SK-N-SH (cell line): Measurements from ENCODE around the gene CAPN5. TPM values are rescaled to one million over a fixed set of nuclear protein-coding genes. Genes with fewer than 3 reads are reported as not detected.

Experiments
- CTCF ChIA-PET: fragments of 300-600, 350-600 bp; formaldehyde crosslinking; extraction: SDS; loops from one replicate; lab custom pipeline; 2021; lab: Yijun Ruan, JAX
- POLR2A ChIA-PET: fragments of 350-600 bp; sonication (Branson Sonifier 250); formaldehyde crosslinking; extraction: SDS; loops from one replicate; lab custom pipeline; 2020; ENCODE audit warnings: antibody characterized with exemption, inconsistent platforms; lab: Yijun Ruan, JAX
- DNase-seq: peaks from one replicate; pipeline ENCODE4 v3.0.0; 2012
- H2AFZ ChIP-seq: fragments of 200-600 bp; sonication (generic); 2 replicates; pipeline ENCODE4 v1.8.1; 2016; ENCODE audit warnings: antibody characterized with exemption, mild to moderate bottlenecking, low read depth
- H3F3A ChIP-seq: fragments of 200-600 bp; sonication (generic); replicated peaks from 2 replicates; pipeline ENCODE3; 2016; ENCODE audit warnings: antibody characterized with exemption, mild to moderate bottlenecking; ENCODE audit not compliant: insufficient read depth
- H3K27ac ChIP-seq, 2 experiments: fragments of 200-500 bp in 1 of 2; fragments of 200-600 bp in 1 of 2; sonication (Bioruptor generic) in 1 of 2; sonication (generic), shearing (Covaris generic) in 1 of 2; 2 replicates each; pipeline versions ENCODE4 v1.5.1 to v1.6.1; 2014 to 2016; ENCODE audit warnings: low read depth in 2 of 2, inconsistent platforms in 1 of 2, low read length in 1 of 2, mild to moderate bottlenecking in 1 of 2, mixed read lengths in 1 of 2
- H3K27me3 ChIP-seq: fragments of 200-600 bp; sonication (generic), shearing (Covaris generic); 2 replicates; pipeline ENCODE4 v1.6.1; 2016; ENCODE audit warnings: mixed run types; ENCODE audit not compliant: insufficient read depth
- H3K36me3 ChIP-seq, 2 experiments: fragments of 200-500 bp in 1 of 2; fragments of 200-600 bp in 1 of 2; sonication (Bioruptor generic) in 1 of 2; sonication (generic) in 1 of 2; replicated peaks in 1 of 2; 2 replicates each; pipeline versions ENCODE3 to v1.5.1; 2014 to 2016; ENCODE audit warnings: low read length in 1 of 2, mild to moderate bottlenecking in 1 of 2; ENCODE audit not compliant: insufficient read depth in 2 of 2, control insufficient read depth in 1 of 2
- H3K4me1 ChIP-seq, 2 experiments: fragments of 200-500 bp in 1 of 2; fragments of 200-600 bp in 1 of 2; sonication (Bioruptor generic) in 1 of 2; sonication (generic), shearing (Covaris generic) in 1 of 2; 2 replicates each; pipeline versions ENCODE4 v1.5.1 to v1.6.1; 2014 to 2016; ENCODE audit warnings: low read depth in 1 of 2, low read length in 1 of 2, mixed run types in 1 of 2; ENCODE audit not compliant: insufficient read depth in 2 of 2, control insufficient read depth in 1 of 2
- H3K4me2 ChIP-seq: fragments of 200-600 bp; sonication (generic), shearing (Covaris generic); 2 replicates; pipeline ENCODE4 v1.6.1; 2017; ENCODE audit warnings: mixed run types
- H3K4me3 ChIP-seq, 2 experiments: fragments of 200-500 bp in 1 of 2; fragments of 200-600 bp in 1 of 2; sonication (Bioruptor generic) in 1 of 2; sonication (generic), shearing (Covaris generic) in 1 of 2; 2 replicates each; pipeline versions ENCODE4 v1.5.1 to v1.8.1; 2014 to 2016; ENCODE audit warnings: low read depth in 2 of 2, inconsistent platforms in 1 of 2, low read length in 1 of 2, mild to moderate bottlenecking in 1 of 2, mixed read lengths in 1 of 2, moderate library complexity in 1 of 2
- H3K79me2 ChIP-seq: fragments of 200-600 bp; sonication (generic); 2 replicates; pipeline ENCODE4 v1.8.1; 2017; ENCODE audit warnings: mild to moderate bottlenecking; ENCODE audit not compliant: insufficient read depth
- H3K9ac ChIP-seq: fragments of 200-600 bp; sonication (generic); 2 replicates; pipeline ENCODE4 v1.6.1; 2017; ENCODE audit warnings: mixed run types
- H3K9me2 ChIP-seq: fragments of 200-600 bp; sonication (generic); 2 replicates; pipeline ENCODE4 v1.6.1; 2017; ENCODE audit warnings: mixed run types
- H3K9me3 ChIP-seq: fragments of 200-600 bp; sonication (generic); 2 replicates; pipeline ENCODE4 v1.6.1; 2017; ENCODE audit warnings: mixed run types, mild to moderate bottlenecking, moderate library complexity
- H4K20me1 ChIP-seq: fragments of 200-600 bp; sonication (generic); 2 replicates; pipeline ENCODE4 v1.6.1; 2017; ENCODE audit warnings: mild to moderate bottlenecking, mixed run types; ENCODE audit not compliant: insufficient read depth
- CHD2 ChIP-seq: fragments of 150-350 bp; IDR thresholded peaks from 2 replicates; pipeline ENCODE4 v1.6.1; 2018; ENCODE audit warnings: low read length; ENCODE audit not compliant: partially characterized antibody
- EP300 ChIP-seq, 2 experiments: IDR thresholded peaks; 2 replicates each; pipeline versions ENCODE4 v1.4.0 to v1.6.1; 2012; ENCODE audit warnings: borderline replicate concordance in 1 of 2, low read depth in 1 of 2, low read length in 1 of 2
- EZH2phosphoT487 ChIP-seq: fragments of 200-600 bp; sonication (generic); IDR thresholded peaks from 2 replicates; pipeline ENCODE4 v1.6.1; 2017; ENCODE audit warnings: low read depth, mixed run types, mild to moderate bottlenecking, antibody characterized with exemption, moderate library complexity, borderline replicate concordance
- FOSL2 ChIP-seq: IDR thresholded peaks from 2 replicates; pipeline ENCODE4 v1.4.0; 2012; ENCODE audit warnings: low read depth, mild to moderate bottlenecking, moderate library complexity, borderline replicate concordance
- FOXJ3 ChIP-seq: sonication (generic); formaldehyde crosslinking; IDR thresholded peaks from 2 replicates; pipeline ENCODE4 v1.5.1; 2020; ENCODE audit warnings: mild to moderate bottlenecking, missing genetic modification reagents
- FOXM1 ChIP-seq: IDR thresholded peaks from 2 replicates; pipeline ENCODE4 v1.4.0; 2012; ENCODE audit warnings: low read depth, mild to moderate bottlenecking
- GABPA ChIP-seq: IDR thresholded peaks from 2 replicates; pipeline ENCODE4 v1.4.0; 2012; ENCODE audit warnings: low read depth, mild to moderate bottlenecking
- RAD21 ChIP-seq: IDR thresholded peaks from 2 replicates; pipeline ENCODE4 v1.6.1; 2012; ENCODE audit warnings: mild to moderate bottlenecking, low read length
- RCOR1 ChIP-seq: fragments of 150-350 bp; IDR thresholded peaks from 2 replicates; pipeline ENCODE4 v1.6.1; 2017; ENCODE audit warnings: antibody characterized with exemption, low read length
- RXRA ChIP-seq: IDR thresholded peaks from 2 replicates; pipeline ENCODE4 v1.4.0; 2012; ENCODE audit warnings: low read depth, mild to moderate bottlenecking, borderline replicate concordance
- TEAD4 ChIP-seq: IDR thresholded peaks from 2 replicates; pipeline ENCODE4 v1.4.0; 2012; ENCODE audit warnings: mild to moderate bottlenecking, borderline replicate concordance; ENCODE audit not compliant: insufficient read depth
- USF2 ChIP-seq: fragments of 150-350 bp; IDR thresholded peaks from 2 replicates; pipeline ENCODE4 v1.6.1; 2017; ENCODE audit warnings: antibody characterized with exemption, low read length, low read depth, borderline replicate concordance
- ZBTB33 ChIP-seq: IDR thresholded peaks from 2 replicates; pipeline ENCODE4 v1.4.0; 2012; ENCODE audit warnings: low read depth, borderline replicate concordance
- WGBS: methylation state at CpG from one replicate; pipeline ENCODE4 v1.1.6; 2017; ENCODE audit warnings: low lambda C conversion rate; 5-methylcytosine and 5-hydroxymethylcytosine counted together
- polyA plus RNA-seq, 3 experiments: library from polyadenylated mRNA; depleted of rRNA; stranded (reverse); fragments of >200 nt; gene quantifications; 2 replicates each; pipeline ENCODE4 v1.2.3, GENCODE V29; 2012
- TF ChIP-seq, protein P1 (sequence below): IDR thresholded peaks from 2 replicates; pipeline ENCODE4 v1.6.1; 2012; ENCODE audit warnings: mild to moderate bottlenecking, low read depth, low read length, moderate library complexity
- TF ChIP-seq, protein P2 (sequence below): IDR thresholded peaks from 2 replicates; pipeline ENCODE4 v1.4.0; 2012; ENCODE audit warnings: low read depth
- TF ChIP-seq, protein P3 (sequence below): fragments of 200-600 bp; sonication (generic); IDR thresholded peaks from 2 replicates; pipeline ENCODE4 v1.6.1; 2017; ENCODE audit warnings: antibody characterized with exemption, mild to moderate bottlenecking, moderate library complexity

The CAPN5 gene
- polyA plus RNA-seq, 1 of the 3 experiments (the other 2 are of a cell fraction): 33.1 TPM

GRCh38 chr11:77072851-77073327 is 6.1 kb downstream of the CAPN5 start:
- Histone ChIP-seq H3K27ac (peak overlapping the region; percentile 94 to 97), H3K79me2 (peaks cover 79% of the 10 kb centered on the region), H3F3A (peaks cover 42% of the 10 kb centered on the region), H3K4me2 (peak overlapping the region; percentile 95), H3K9ac (peak overlapping the region; percentile 60), H3K4me3 (peak overlapping the region in 1 of 2 experiments; percentile 20; a peak in 1 of 4 replicates), H3K27me3 (no peaks in the 10 kb centered on the region), H3K9me2 (no peaks in the 10 kb centered on the region), H3K9me3 (no peaks in the 10 kb centered on the region), H4K20me1 (peaks cover 4% of the 10 kb centered on the region; the same call in 1 of the 2 replicates), H2AFZ (no peak overlapping the region), H3K36me3 (peaks cover 0 to 5% of the 10 kb centered on the region in 2 experiments), H3K4me1 (peaks cover 38 to 72% of the 10 kb centered on the region in 2 experiments; a peak in 3 of 4 replicates)
- WGBS: 59% methylated on average over 8 of the region's 8 CpGs
- TF ChIP-seq, protein P1, sequence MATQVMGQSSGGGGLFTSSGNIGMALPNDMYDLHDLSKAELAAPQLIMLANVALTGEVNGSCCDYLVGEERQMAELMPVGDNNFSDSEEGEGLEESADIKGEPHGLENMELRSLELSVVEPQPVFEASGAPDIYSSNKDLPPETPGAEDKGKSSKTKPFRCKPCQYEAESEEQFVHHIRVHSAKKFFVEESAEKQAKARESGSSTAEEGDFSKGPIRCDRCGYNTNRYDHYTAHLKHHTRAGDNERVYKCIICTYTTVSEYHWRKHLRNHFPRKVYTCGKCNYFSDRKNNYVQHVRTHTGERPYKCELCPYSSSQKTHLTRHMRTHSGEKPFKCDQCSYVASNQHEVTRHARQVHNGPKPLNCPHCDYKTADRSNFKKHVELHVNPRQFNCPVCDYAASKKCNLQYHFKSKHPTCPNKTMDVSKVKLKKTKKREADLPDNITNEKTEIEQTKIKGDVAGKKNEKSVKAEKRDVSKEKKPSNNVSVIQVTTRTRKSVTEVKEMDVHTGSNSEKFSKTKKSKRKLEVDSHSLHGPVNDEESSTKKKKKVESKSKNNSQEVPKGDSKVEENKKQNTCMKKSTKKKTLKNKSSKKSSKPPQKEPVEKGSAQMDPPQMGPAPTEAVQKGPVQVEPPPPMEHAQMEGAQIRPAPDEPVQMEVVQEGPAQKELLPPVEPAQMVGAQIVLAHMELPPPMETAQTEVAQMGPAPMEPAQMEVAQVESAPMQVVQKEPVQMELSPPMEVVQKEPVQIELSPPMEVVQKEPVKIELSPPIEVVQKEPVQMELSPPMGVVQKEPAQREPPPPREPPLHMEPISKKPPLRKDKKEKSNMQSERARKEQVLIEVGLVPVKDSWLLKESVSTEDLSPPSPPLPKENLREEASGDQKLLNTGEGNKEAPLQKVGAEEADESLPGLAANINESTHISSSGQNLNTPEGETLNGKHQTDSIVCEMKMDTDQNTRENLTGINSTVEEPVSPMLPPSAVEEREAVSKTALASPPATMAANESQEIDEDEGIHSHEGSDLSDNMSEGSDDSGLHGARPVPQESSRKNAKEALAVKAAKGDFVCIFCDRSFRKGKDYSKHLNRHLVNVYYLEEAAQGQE: no peak
- TF ChIP-seq ZBTB33 (no peak), CHD2 (no peak), EZH2phosphoT487 (no peak), RCOR1 (no peak), RAD21 (no peak), GABPA (no peak), EP300 (IDR thresholded peaks at IDR 0.05; ENCODE audit: borderline replicate concordance in 1 of 2, low read depth in 1 of 2, low read length in 1 of 2) (no peak), TEAD4 (no peak), FOXM1 (no peak), FOSL2 (no peak), USF2 (no peak), RXRA (no peak), FOXJ3 (CRISPR knock-in tag) (no peak)
- TF ChIP-seq, protein P2, sequence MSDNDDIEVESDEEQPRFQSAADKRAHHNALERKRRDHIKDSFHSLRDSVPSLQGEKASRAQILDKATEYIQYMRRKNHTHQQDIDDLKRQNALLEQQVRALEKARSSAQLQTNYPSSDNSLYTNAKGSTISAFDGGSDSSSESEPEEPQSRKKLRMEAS: no peak
- TF ChIP-seq, protein P3, sequence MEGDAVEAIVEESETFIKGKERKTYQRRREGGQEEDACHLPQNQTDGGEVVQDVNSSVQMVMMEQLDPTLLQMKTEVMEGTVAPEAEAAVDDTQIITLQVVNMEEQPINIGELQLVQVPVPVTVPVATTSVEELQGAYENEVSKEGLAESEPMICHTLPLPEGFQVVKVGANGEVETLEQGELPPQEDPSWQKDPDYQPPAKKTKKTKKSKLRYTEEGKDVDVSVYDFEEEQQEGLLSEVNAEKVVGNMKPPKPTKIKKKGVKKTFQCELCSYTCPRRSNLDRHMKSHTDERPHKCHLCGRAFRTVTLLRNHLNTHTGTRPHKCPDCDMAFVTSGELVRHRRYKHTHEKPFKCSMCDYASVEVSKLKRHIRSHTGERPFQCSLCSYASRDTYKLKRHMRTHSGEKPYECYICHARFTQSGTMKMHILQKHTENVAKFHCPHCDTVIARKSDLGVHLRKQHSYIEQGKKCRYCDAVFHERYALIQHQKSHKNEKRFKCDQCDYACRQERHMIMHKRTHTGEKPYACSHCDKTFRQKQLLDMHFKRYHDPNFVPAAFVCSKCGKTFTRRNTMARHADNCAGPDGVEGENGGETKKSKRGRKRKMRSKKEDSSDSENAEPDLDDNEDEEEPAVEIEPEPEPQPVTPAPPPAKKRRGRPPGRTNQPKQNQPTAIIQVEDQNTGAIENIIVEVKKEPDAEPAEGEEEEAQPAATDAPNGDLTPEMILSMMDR: no peak
- no peak for DNase-seq
- ChIA-PET POLR2A (interaction anchor here (0.9 to 1.4 kb wide), 4 partner anchors 9 to 290 kb away, joined by 3 to 15 read pairs (median 4); partner anchors contain the start of gene TSKU), CTCF (interaction anchor here (0.6 to 4.1 kb wide), 20 partner anchors 8 to 475 kb away, joined by 3 to 66 read pairs (median 4); partner anchors contain the start of gene OMP)
